ENCODE results near the gene PGAM1.
"Not testable (repeated sequence)": the region's sequence is repeated elsewhere in the genome, so short reads cannot be mapped to it uniquely, and the experiment has no call there.

PGAM1 gene

GRCh38 chr10:97407211-97407951 lies 18.6 kb upstream of the PGAM1 start:
- peak; percentile 82 for DNase-seq

GRCh38 chr10:97407952-97408248 lies 18.1 kb upstream of the PGAM1 start:
- no peak for DNase-seq

- DNase-seq = no peak
Measured at GRCh38 chr10:97408496-97408992, 17.4 kb upstream of the PGAM1 start.

- no peak for DNase-seq
Measured at GRCh38 chr10:97411406-97411805, 14.6 kb upstream of the PGAM1 start.

- DNase-seq = no peak
Measured at GRCh38 chr10:97412891-97413304, 13.1 kb upstream of the PGAM1 start.

GRCh38 chr10:97416565-97416964 lies 9.4 kb upstream of the PGAM1 start:
- no peak for DNase-seq

- DNase-seq = not testable (repeated sequence)
Measured at GRCh38 chr10:97423757-97424098, 2.3 kb upstream of the PGAM1 start.

GRCh38 chr10:97426776-97427570 lies 982 bp downstream of the PGAM1 start:
- peak; percentile 39 for DNase-seq

- DNase-seq = peak; percentile 46
Measured at GRCh38 chr10:97427571-97428179, 1.7 kb downstream of the PGAM1 start.

- DNase-seq = no peak
Measured at GRCh38 chr10:97428572-97428981, 2.6 kb downstream of the PGAM1 start.

GRCh38 chr10:97434055-97434454 lies 8.1 kb downstream of the PGAM1 start:
- no peak for DNase-seq

- DNase-seq = no peak
Measured at GRCh38 chr10:97434557-97434956, 8.6 kb downstream of the PGAM1 start.

- DNase-seq = no peak
Measured at GRCh38 chr10:97435211-97435610, 9.2 kb downstream of the PGAM1 start.

- DNase-seq = no peak
Measured at GRCh38 chr10:97442277-97442676, 16.3 kb downstream of the PGAM1 start.

- no peak for DNase-seq
Measured at GRCh38 chr10:97444212-97444611, 18.2 kb downstream of the PGAM1 start.

GRCh38 chr10:97445357-97445721 lies 19.3 kb downstream of the PGAM1 start:
- DNase-seq = no peak

GRCh38 chr10:97445722-97446639 lies 20.0 kb downstream of the PGAM1 start, which contains the start of the genes EXOSC1 and ZDHHC16:
Gene EXOSC1 (minus strand): TSS chr10:97446006. CDS start chr10:97445985, 21 bp downstream.
Gene ZDHHC16 (plus strand): TSS chr10:97446175. CDS start chr10:97451676, 5,501 bp downstream.
- DNase-seq = peak; percentile 86

- DNase-seq = no peak
Measured at GRCh38 chr10:97450828-97451227, 24.8 kb downstream of the PGAM1 start.

- no peak for DNase-seq
Measured at GRCh38 chr10:97451605-97452004, 25.6 kb downstream of the PGAM1 start.

GRCh38 chr10:97452352-97452751 lies 26.4 kb downstream of the PGAM1 start:
- DNase-seq = no peak

- no peak for DNase-seq
Measured at GRCh38 chr10:97454330-97455036, 28.5 kb downstream of the PGAM1 start.
